Thymus (tissue), 11 donors: ENCODE data around the gene OR52K2. TPM values are rescaled to one million over a fixed set of nuclear protein-coding genes. Genes with fewer than 3 reads are reported as not detected.

Experiments
- DNase-seq, 9 donors: peaks; one replicate each; pipeline ENCODE4 v3.0.0-alpha.2; 2013; ENCODE audit warnings: low spot score in 9 of 9, low read depth in 6 of 9, missing footprints in 1 of 9
- H3K27ac ChIP-seq, 2 donors: one replicate each; pipeline ENCODE4 v1.5.1; 2013; ENCODE audit warnings: control low read depth in 1 of 2, low read depth in 1 of 2, low read length in 1 of 2, mild to moderate bottlenecking in 1 of 2, moderate library complexity in 1 of 2
- H3K27me3 ChIP-seq, 2 donors: one replicate each; pipeline ENCODE4 v1.5.1; 2013; ENCODE audit warnings: low read length in 1 of 2; ENCODE audit not compliant: control insufficient read depth in 2 of 2, insufficient read depth in 1 of 2
- H3K36me3 ChIP-seq, 2 donors: one replicate each; pipeline ENCODE4 v1.5.1; 2013; ENCODE audit warnings: low read length in 1 of 2, mild to moderate bottlenecking in 1 of 2, moderate library complexity in 1 of 2; ENCODE audit not compliant: control insufficient read depth in 2 of 2, insufficient read depth in 2 of 2
- H3K4me1 ChIP-seq, 2 donors: one replicate each; pipeline ENCODE4 v1.5.1; 2013; ENCODE audit warnings: low read length in 2 of 2; ENCODE audit not compliant: control insufficient read depth in 2 of 2, insufficient read depth in 2 of 2
- H3K4me3 ChIP-seq, 2 donors: one replicate each; pipeline ENCODE4 v1.5.1; 2013; ENCODE audit warnings: low read length in 2 of 2, control low read depth in 1 of 2, mild to moderate bottlenecking in 1 of 2
- H3K9me3 ChIP-seq, 2 donors: one replicate each; pipeline ENCODE4 v1.5.1; 2013; ENCODE audit warnings: low read length in 1 of 2, mild to moderate bottlenecking in 1 of 2; ENCODE audit not compliant: control insufficient read depth in 2 of 2, insufficient read depth in 1 of 2
- WGBS: extraction: QIAGEN DNeasy Blood & Tissue Kit; methylation state at CpG from one replicate; pipeline ENCODE4 v1.1.7; 2013; 5-methylcytosine and 5-hydroxymethylcytosine counted together
- polyA plus RNA-seq: library from polyadenylated mRNA; stranded (reverse); fragments of 200-250 nt; gene quantifications from one replicate; pipeline ENCODE4 v1.2.3, GENCODE V29; 2013
- total RNA-seq: library from RNA; stranded (reverse); fragments of 120-200 nt; gene quantifications from one replicate; pipeline ENCODE4 v1.2.4, GENCODE V29; 2013
- donor health status: healthy.

The OR52K2 gene
- total and polyA plus RNA-seq, 2 donors: not detected

DNA sequence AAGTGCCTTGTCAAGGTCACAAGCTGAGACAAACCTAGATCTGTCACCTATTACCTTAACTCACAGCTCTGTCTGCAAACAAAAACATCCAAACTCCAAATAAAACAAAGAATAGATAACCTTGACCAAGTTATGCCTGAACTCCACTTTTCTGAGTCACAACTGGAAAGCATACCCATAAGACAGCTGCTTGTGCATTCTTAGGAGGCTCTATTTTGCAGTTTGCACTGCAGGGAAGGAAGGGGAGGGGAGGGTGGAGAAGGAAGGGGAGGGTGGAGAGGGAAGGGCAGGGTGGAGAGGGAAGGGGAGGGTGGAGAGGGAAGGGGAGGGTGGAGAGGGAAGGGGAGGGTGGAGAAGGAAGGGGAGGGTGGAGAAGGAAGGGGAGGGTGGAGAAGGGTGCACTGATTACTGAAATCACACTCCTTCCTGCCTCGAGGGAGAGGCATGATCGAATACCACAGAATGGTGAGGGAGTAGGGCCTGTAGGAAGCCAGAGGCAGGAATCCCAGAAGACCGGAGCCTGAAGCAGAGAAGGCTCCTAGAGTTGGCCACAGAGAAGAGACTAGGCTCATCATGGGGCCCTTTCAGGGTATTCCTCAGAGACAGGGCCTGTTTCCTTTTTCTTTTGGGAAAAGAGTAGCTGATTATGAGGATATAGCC is 5.7 kb upstream of the OR52K2 start:
- WGBS: 50% methylated on average over 3 of the region's 3 CpGs
- Histone ChIP-seq H3K4me1 (no peaks in the 10 kb centered on the region), H3K27me3 (no peaks in the 10 kb centered on the region), H3K36me3 (no peaks in the 10 kb centered on the region), H3K27ac (no peak overlapping the region), H3K4me3 (no peak overlapping the region), H3K9me3 (no peaks in the 10 kb centered on the region)
- DNase-seq: no peak

- H3K9me3 ChIP-seq: no peaks in the 10 kb centered on the region
- no peaks in the 10 kb centered on the region for H3K36me3 ChIP-seq
- H3K4me3 ChIP-seq: no peak overlapping the region
- H3K4me1 ChIP-seq: no peaks in the 10 kb centered on the region
- H3K27ac ChIP-seq: no peak overlapping the region
- H3K27me3 ChIP-seq: no peaks in the 10 kb centered on the region
- WGBS: 97% methylated on average over 3 of the region's 3 CpGs
- no peak for DNase-seq
Observed at GRCh38 chr11:4453118-4453517, 4.0 kb downstream of the OR52K2 start.

DNA sequence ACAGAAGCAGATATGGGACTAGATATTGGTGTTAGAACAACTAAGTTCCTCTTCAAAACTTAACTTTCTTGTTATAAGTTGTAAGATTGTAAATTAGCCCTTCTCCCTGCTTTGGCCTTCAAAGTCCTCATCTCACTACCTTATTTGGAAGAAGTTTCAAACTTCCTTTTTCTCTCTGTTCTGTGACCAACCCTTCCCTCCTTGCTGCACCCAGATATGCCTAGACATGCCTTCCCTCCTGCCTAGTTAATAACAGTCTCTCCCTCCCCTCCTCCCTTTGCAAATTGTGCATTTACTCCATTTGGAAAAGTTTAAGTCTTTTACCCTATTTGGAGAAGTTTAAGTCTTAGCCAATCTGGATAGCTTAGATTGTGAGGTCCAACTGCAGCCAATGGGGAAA is 4.9 kb downstream of the OR52K2 start:
- Histone ChIP-seq H3K4me3 (no peak overlapping the region), H3K4me1 (no peaks in the 10 kb centered on the region), H3K9me3 (no peaks in the 10 kb centered on the region), H3K27me3 (no peaks in the 10 kb centered on the region), H3K27ac (no peak overlapping the region), H3K36me3 (no peaks in the 10 kb centered on the region)
- DNase-seq: no peak

- DNase-seq: peak in 1 of 9 donors; percentile 5
- Histone ChIP-seq H3K27me3 (no peaks in the 10 kb centered on the region), H3K9me3 (no peaks in the 10 kb centered on the region), H3K4me1 (no peaks in the 10 kb centered on the region), H3K36me3 (no peaks in the 10 kb centered on the region), H3K27ac (no peak overlapping the region), H3K4me3 (no peak overlapping the region)
- 3% methylated on average over 1 of the region's 1 CpG for WGBS
Observed at GRCh38 chr11:4455419-4455818, 6.3 kb downstream of the OR52K2 start.

DNA sequence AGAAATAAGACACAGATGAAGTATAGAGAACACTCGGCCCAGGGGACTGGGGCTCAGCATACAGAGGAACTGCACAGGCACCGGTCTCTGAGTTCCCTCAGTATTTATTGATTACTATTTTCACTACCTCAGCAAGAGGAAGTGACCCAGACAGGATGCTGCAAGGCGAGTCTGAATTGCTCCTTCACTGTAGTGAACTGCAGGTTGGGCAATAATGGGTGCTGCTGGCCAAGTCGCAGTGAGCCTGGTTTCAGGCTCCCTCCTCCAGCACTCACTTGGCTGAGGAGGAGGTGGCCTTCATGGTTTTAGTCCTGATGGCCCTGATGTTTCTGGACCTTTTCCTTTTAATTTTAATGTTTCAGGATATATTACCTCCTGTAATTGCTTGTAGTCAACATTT is 10.4 kb downstream of the OR52K2 start:
- no peak overlapping the region for H3K27ac ChIP-seq
- H3K27me3 ChIP-seq: no peaks in the 10 kb centered on the region
- no peak overlapping the region for H3K4me3 ChIP-seq
- 48% methylated on average over 4 of the region's 4 CpGs for WGBS
- H3K36me3 ChIP-seq: no peaks in the 10 kb centered on the region
- no peaks in the 10 kb centered on the region for H3K9me3 ChIP-seq
- peak in 1 of 9 donors; percentile 8 for DNase-seq
- no peaks in the 10 kb centered on the region for H3K4me1 ChIP-seq

DNA sequence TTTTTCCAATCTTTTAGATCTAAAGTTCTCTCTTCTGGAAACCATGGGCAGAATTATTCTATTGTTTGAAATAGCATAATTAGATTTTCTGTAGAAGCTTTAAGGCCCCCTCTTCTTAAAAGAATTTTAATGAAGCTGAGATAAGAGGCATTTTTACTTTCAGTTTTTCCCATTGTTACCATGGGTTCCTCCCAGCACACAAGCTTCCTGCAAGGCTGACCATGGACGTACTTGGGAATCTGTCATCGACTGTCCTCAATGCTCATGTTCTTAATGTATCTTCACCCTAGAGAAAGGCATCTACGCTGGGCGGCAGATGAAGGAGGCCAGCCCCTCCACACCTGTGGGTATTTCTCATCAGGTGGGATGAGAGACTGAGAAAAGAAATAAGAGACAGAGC is 11.1 kb downstream of the OR52K2 start:
- no peak overlapping the region for H3K4me3 ChIP-seq
- no peaks in the 10 kb centered on the region for H3K9me3 ChIP-seq
- no peak overlapping the region for H3K27ac ChIP-seq
- H3K4me1 ChIP-seq: no peaks in the 10 kb centered on the region
- no peak for DNase-seq
- 95% methylated on average over 4 of the region's 4 CpGs for WGBS
- H3K27me3 ChIP-seq: no peaks in the 10 kb centered on the region
- no peaks in the 10 kb centered on the region for H3K36me3 ChIP-seq

GRCh38 chr11:4464216-4465159 is 15.4 kb downstream of the OR52K2 start:
- DNase-seq: no peak
- no peaks in the 10 kb centered on the region for H3K36me3 ChIP-seq
- no peaks in the 10 kb centered on the region for H3K9me3 ChIP-seq
- no peaks in the 10 kb centered on the region for H3K27me3 ChIP-seq
- 95% methylated on average over 5 of the region's 5 CpGs for WGBS
- no peak overlapping the region for H3K4me3 ChIP-seq
- H3K27ac ChIP-seq: no peak overlapping the region
- H3K4me1 ChIP-seq: no peaks in the 10 kb centered on the region

DNA sequence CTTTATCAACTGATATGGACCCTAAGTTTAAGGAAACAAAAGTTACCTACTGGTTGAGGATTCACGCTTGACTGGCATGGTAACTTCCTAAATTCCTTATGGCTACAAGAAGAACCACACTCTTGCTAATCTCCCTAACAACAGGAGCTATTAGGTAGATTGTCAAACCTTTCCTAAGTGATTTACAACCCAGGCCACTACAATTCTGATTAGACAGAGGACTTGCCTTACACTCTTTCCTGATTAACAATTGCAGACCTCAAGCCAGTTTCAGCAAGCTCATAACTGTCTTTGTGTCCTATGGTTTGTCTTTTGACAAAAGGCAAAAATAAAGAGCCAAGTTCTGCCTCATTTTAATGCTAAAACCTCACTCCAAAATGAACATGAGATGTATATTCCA is 16.3 kb downstream of the OR52K2 start:
- no peak overlapping the region for H3K4me3 ChIP-seq
- no peak for DNase-seq
- no peak overlapping the region for H3K27ac ChIP-seq
- no peaks in the 10 kb centered on the region for H3K9me3 ChIP-seq
- no peaks in the 10 kb centered on the region for H3K27me3 ChIP-seq
- no peaks in the 10 kb centered on the region for H3K4me1 ChIP-seq
- no peaks in the 10 kb centered on the region for H3K36me3 ChIP-seq
- WGBS: 98% methylated on average over 1 of the region's 1 CpG

DNA sequence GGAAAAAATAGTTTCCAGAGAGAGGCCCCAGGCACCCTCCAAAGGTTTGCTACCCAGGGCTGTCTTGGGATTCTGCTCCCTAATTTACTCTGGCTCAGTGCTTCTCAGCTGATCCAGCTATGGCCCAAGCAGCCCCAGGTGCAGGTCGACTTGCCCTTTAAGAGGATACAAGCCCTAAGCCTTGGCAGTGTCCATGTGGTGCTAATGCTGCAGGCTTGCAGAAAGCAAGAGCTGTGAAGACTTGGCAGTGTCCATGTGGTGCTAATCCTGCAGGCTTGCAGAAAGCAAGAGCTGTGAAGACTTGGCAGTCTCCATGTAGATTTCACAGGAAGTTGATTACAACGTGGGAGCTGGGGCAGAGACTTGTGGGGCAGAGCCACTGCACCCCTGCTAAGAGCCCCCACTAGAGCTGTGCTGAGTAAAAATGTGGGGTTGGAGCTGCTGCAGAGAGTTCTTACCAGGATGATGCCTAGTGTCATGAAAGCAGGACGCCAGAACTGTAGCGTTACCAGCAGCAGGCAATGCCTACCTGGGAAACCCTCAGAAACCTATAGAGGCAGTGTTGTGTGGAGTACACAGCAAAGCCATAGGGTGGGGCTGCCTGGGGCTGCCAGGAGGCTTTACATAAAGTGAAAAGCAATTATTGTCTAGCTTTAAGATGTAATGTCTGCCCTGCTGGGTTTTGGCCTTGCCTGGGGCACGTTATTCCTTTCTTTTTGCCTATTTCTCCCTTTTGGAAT is 17.2 kb downstream of the OR52K2 start:
- Histone ChIP-seq H3K27me3 (no peaks in the 10 kb centered on the region), H3K9me3 (no peaks in the 10 kb centered on the region), H3K36me3 (no peaks in the 10 kb centered on the region), H3K27ac (no peak overlapping the region), H3K4me3 (no peak overlapping the region), H3K4me1 (no peaks in the 10 kb centered on the region)
- no peak for DNase-seq
- 65% methylated on average over 5 of the region's 5 CpGs for WGBS
